GM19351 (cell line): ENCODE data around the gene NUDT9.

Experiments
- ATAC-seq: cut with Tn5 transposase; IDR thresholded peaks from one replicate; pipeline ENCODE4 v1.9.1; 2021; ENCODE audit warnings: mild to moderate bottlenecking, moderate library complexity; ENCODE audit not compliant: unreplicated experiment

Gene NUDT9

GRCh38 chr4:87505862-87506261, 83.5 kb downstream of the NUDT9 start:
- no peak for ATAC-seq

- no peak for ATAC-seq
These were observed 84.8 kb downstream of the NUDT9 start for GRCh38 chr4:87506974-87507701.
